Measurements from ENCODE around the gene TMEM208. TPM values are rescaled to one million over a fixed set of nuclear protein-coding genes. Genes with fewer than 3 reads are reported as not detected.

TMEM208 gene
- polyA plus RNA-seq, 1 of the 3 experiments (the other 2 are of a cell fraction) = 98.2 TPM

GRCh38 chr16:67236563-67237395, 9.8 kb downstream of the TMEM208 start:
- Histone ChIP-seq H3K4me2 (no peak overlapping the region), H3K4me1 (ENCODE audit: control insufficient read depth in 1 of 2, insufficient read depth in 2 of 2, low read depth in 1 of 2, low read length in 1 of 2) (peaks cover 10 to 19% of the 10 kb centered on the region in 2 experiments; a peak in 3 of 4 replicates), H4K20me1 (ENCODE audit: insufficient read depth) (no peaks in the 10 kb centered on the region), H3K9me2 (no peaks in the 10 kb centered on the region), H3K4me3 (ENCODE audit: low read depth in 2 of 2, low read length in 1 of 2) (no peak overlapping the region), H3K27ac (ENCODE audit: low read depth in 2 of 2, low read length in 1 of 2) (peak overlapping the region in 1 of 2 experiments; percentile 27; a peak in 2 of 4 replicates), H3K79me2 (ENCODE audit: insufficient read depth) (peaks cover 29% of the 10 kb centered on the region), H3K27me3 (ENCODE audit: insufficient read depth) (no peaks in the 10 kb centered on the region), H3K36me3 (replicated peaks in 1 of 2; ENCODE audit: control insufficient read depth in 1 of 2, insufficient read depth in 2 of 2, low read length in 1 of 2) (peaks cover 48 to 51% of the 10 kb centered on the region in 2 experiments), H3K9ac (no peak overlapping the region), H3F3A (replicated peaks; ENCODE audit: insufficient read depth) (peaks cover 44% of the 10 kb centered on the region), H3K9me3 (no peaks in the 10 kb centered on the region), H2AFZ (ENCODE audit: low read depth) (no peak overlapping the region)
- no peak for TF ChIP-seq FOXJ3 (CRISPR knock-in tag; IDR thresholded peaks at IDR 0.05)
- TF ChIP-seq EZH2phosphoT487 (IDR thresholded peaks at IDR 0.05; ENCODE audit: borderline replicate concordance, low read depth) = no peak
- no peak for TF ChIP-seq MXI1 (IDR thresholded peaks at IDR 0.05; ENCODE audit: low read depth, low read length)
- TF ChIP-seq ELF1 (IDR thresholded peaks at IDR 0.05) = no peak
- no peak for TF ChIP-seq GABPA (IDR thresholded peaks at IDR 0.05; ENCODE audit: low read depth)
- no peak for TF ChIP-seq RAD21 (IDR thresholded peaks at IDR 0.05; ENCODE audit: low read length)
- TF ChIP-seq RCOR1 (IDR thresholded peaks at IDR 0.05; ENCODE audit: low read length) = no peak
- no peak for TF ChIP-seq MEF2A (IDR thresholded peaks at IDR 0.05; ENCODE audit: borderline replicate concordance, low read depth)
- no peak for TF ChIP-seq NFIC (IDR thresholded peaks at IDR 0.05; ENCODE audit: borderline replicate concordance)
- no peak for TF ChIP-seq JUND (IDR thresholded peaks at IDR 0.05)
- TF ChIP-seq CTCF (IDR thresholded peaks at IDR 0.05) = no peak
- no peak for TF ChIP-seq USF1 (IDR thresholded peaks at IDR 0.05; ENCODE audit: borderline replicate concordance, low read depth)
- WGBS (ENCODE audit: low lambda C conversion rate) = 76% methylated on average over 40 of the region's 50 CpGs
- POLR2A ChIA-PET = interaction anchor here (1.9 kb wide), 1 partner anchor 10 kb away, joined by 9 read pairs; the partner anchor contains the start of gene TMEM208
- DNase-seq = peak; percentile 99
- CTCF ChIA-PET = interaction anchor here (0.7 to 1.1 kb wide), 4 partner anchors 52 to 284 kb away, joined by 3 to 4 read pairs (median 4); no protein-coding TSS in a partner anchor

All from SK-N-SH (cell line).